ENCODE results near the gene PEDS1.
A peak's percentile ranks its signal among the peaks of the same experiment; 100 is the strongest.
"Not testable (repeated sequence)": the region's sequence is repeated elsewhere in the genome, so short reads cannot be mapped to it uniquely, and the experiment has no call there.

The PEDS1 gene

GRCh38 chr20:50152394-50153152, 950 bp downstream of the PEDS1 start:
- no peak for DNase-seq

- no peak for DNase-seq
Observed at GRCh38 chr20:50151034-50151743, 2.3 kb downstream of the PEDS1 start.

- DNase-seq: no peak
Observed at GRCh38 chr20:50149481-50150254, 3.9 kb downstream of the PEDS1 start.

DNA sequence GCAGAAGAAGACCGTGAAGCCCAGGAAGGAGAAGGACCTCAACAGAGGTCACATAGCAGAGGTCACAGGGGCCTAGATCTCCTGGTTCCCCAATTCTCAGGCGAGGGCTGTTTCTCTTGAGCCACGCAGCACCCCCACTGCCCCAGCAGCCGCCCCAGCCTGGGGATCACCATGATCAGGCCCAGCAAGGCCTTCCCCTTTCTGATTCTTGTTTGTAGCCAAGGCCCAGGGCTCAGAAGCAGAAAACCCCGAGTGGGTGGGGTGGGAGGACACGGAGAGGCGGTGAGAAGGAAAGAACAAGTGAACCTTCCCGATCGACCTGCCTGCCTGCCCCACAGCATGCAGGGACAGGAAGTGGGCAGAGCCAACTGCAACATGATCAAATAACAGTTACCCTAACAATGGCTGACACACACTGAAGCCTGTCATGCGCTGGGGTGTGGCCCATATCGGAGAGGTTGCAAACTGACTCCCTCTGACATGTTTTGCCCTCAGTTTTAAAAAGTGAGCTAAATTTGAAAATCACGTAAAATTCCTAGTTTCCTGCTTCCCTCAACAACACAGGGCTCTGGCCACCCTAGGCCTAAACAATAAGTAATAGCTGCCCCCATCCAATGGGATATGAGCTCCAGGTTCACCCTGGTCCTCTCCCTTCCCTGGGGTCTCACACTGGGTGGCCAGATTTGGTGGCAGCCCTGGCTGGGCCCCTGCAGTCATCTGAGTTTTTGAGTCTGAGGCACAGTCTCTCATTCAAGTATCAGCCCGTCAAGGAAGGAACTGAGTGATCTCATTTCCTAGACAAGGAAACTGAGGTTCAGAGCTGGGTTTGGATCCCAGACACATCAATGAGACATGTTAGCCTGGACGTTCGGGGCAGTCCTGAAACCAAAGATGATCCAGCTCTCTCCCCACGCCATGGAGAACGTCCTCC, 6.5 kb downstream of the PEDS1 start:
- no peak for DNase-seq

DNA sequence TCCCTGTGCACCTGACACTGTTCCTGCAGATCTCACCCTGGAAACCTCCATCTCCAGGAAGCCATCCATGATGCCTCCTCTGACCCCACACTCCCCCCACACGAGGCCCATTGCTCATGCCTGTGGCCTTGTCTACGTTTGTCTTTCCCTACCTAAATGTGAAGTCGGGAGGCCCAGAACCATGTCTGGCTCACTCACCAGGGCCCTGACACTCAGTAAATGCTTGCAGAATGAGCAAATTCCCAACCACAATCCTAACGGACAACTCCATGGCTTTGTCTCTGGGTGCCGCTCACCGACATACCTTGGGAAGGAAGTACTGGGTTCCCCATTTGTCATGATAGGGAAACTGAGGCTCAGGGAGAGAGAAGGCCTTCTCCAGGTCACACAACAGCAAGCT, 7.3 kb downstream of the PEDS1 start:
- DNase-seq: no peak

DNA sequence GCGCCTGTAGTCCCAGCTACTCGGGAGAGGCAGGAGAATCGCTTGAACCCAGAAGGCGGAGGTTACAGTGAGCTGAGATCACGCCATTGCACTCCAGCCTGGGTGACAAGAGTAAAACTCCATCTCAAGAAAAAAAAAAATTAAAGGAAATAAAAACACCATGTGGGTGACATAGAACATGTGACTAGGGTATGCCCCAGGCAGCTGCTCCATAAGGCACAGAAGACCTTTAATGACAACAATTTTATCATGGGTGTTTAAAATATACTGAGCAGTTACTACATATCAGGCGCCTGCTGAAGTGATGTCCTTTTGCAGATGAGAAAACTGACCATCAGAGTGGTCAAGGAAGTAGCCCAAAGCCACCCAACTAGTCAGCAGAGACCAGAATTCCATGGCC, 8.0 kb downstream of the PEDS1 start:
- no peak for DNase-seq

DNA sequence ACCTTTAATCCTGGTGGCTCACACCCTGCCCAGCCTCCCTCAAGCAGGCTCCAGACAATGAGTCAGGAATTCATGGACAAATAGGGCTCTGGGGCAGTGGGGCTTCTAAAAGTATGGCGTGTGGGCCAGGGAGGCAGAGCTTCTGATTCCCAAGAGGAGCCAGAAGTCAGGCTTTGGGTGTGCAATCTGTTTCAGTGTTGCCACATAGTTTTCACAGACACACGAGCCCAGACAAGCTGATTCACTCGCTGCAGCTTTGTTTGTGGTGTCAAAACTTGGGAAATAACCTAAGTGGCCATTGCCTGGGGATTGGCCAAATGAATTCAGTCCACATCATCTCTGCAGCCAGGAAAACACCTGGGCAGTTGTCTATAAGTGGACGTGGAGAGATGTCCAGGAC, 9.2 kb downstream of the PEDS1 start:
- no peak for DNase-seq

- DNase-seq: no peak
Observed at GRCh38 chr20:50142812-50143211, 10.7 kb downstream of the PEDS1 start.

DNA sequence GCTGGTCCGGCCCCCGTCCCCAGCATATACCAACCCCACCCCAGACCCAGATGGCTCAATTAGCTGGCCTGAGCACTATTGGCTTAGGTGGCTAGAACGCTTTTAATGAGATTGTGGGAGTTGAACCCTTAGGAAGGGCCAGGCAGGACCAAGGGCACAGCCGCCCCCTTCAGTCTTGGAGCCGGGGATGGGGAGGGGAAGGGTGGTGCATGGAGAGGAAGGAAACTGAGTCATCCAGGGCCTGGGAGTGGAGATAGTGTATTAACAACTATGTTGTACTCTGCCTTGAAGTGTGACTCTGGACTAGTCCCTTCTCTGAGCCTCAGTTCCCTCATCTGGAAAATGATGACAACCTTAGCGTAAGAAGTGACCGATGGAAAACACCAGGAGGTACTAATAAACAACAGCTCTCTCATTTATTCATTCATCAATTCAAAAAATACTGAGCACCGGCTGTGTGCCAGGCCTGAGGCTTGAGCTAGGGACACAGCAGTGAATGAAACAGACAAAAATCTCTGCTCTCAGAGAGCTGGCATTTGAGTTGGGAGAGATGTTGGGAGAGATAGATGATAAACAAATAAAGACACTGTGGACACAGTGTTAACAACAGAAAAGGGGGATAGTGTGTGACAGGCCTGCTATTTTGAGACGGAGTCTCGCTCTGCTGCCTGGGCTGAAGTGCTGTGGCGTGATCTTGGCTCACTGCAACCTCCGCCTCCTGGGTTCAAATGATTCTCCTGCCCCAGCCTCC, 11.5 kb downstream of the PEDS1 start:
- DNase-seq: peak; percentile 77

DNA sequence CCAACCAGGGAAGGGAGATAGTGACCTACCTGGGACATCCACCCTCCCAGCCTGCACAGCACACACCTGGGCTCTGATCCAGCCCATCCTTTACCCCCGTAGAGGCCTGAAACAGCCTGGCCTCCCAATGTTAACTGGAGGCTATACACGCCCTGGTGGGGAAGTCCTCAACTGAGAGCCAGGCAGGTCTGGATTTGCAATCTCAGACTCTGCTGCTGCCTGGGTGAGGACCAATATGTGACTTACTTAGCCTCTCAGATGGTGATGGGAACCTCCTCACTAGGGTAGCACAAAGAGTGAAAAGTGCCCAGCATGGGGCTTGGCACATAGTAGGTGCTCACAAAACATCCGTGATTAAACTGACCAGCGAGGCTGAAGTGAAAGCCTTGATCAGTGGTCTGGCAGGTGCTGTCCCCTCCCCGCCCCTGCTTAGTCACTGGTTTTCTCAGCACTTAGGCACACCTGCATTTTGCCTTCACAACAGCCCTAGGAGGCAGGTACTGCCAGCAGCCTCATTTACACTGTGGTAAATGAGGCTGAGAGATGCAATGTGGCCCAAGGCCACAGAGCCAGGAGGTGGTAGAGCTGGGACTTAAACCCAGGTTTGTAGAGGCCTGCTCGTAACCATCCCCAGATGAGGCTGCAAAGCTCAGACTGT, 12.4 kb downstream of the PEDS1 start:
- DNase-seq: no peak

DNA sequence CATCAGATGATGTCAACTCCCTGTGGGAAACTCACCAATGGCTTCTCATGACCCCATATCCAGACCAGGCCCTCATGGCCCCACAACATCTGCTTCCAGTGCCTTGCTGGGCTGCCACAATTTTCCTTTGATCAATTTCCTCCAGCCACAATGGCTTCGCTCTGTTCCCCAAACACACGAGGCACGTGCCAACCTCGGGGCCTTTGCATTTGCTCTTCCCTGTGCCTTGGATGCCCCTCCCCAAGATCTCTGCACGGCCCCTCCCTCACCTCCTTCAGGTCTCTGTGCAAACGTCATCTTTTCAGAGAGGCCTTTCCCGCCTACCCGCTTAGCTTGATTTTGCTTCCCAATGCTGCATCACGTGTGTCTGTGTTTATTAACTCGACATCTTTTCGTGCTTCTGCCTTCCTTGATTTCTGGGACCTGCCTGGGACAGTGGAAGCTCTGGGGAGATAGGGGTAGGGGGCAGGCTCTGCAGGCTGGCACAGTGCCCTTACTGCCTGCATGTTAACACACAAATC, 13.1 kb downstream of the PEDS1 start:
- DNase-seq: no peak

DNA sequence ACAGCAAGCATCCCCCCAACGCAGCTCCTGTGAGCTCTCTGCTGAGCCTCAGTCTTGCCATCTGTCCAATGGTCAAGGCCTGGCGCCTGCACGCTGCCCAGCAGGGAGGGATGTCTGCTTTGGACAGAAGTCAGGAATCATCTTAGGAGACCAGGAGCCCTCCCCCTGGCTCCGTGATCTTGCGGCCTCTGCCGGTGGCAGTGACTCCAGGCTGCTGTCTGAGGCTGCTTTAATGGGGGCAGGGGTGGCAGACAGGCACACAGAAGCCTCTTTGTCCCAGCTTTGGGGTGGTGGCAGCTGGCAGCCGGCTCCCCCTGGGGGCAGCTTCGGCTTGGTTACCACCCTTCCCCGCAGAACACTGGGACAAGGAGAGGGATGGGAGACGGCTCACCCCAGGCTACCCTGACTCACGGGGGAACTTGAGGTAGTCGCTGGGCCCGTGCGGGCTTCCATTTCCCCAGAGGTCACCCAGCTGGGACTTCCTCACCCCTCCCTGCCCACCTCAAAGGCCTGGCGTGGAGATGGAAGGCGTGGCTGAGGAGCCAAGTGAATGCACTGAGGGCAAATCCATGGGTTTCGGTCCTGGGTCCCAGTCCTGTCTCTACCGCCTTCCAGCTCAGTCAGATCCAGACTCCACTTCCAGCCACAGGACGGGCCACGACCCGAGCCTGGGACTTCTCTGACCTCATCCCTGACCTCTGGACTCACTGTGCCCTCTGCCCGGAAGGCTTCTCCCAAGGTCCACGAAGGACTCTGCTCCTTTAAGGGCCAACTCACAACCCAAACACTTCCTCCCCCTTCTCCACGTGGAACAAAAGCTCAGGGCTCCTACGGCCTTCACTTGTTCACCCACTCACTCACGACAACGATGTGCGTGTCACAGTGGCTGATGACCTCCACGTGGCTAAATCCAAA, 14.8 kb downstream of the PEDS1 start:
- DNase-seq: peak; percentile 18

GRCh38 chr20:50138120-50138478, 15.4 kb downstream of the PEDS1 start:
- DNase-seq: no peak

DNA sequence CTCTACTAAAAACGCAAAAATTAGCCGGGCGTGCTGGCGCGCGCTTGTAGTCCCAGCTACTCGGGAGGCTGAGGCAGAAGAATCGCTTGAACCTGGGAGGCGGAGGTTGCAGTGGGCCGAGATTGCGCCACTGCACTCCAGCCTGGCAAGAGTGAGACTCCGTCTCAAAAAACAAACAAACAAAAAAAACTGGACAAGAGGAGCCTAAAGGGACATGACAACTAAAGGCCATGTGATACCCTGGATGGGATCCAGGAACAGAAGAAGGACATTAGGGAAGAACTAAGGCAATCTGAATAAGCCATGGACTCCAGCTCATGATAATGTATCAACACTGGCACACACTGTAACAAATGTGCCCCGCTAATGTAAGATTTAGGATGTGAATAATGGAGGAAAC, 15.8 kb downstream of the PEDS1 start:
- not testable (repeated sequence) for DNase-seq

DNA sequence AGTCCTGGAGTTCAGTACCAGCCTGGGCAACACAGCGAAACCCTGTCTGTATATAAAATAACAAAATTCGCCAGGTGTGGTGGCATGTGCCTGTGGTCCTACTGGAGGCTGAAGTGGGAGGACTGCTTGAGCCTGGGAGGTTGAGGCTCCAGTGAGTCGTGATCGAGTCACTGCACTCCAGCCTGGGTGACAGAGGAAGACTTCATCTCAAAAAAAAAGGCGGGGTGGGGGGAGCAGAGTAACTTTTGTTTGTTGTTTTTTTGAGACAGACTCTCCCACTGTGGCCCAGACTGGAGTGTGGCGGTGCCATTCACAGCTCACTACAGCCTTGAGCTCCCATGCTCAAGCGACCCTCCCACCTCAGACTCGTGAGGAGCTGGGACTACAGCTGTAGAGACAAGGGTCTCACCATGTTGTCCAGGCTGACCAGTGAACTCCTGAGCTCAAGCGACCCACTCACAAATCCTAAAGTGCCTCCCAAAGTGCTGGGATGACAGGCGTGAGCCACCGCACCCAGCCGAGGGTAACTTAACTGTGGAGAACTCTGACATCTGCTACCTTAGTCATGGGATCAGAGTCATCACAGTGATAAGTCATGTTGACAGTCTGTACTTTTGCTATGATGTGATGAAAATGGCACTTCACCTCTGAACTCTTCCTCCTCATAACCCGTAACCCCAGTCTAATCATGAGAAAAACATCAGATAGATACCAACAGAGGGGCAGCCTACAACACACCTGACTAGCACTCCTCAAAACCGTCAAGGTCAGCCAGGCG, 16.5 kb downstream of the PEDS1 start:
- DNase-seq: no peak

GRCh38 chr20:50135157-50135556, 18.4 kb downstream of the PEDS1 start:
- not testable (repeated sequence) for DNase-seq

GRCh38 chr20:50133474-50134217, 19.9 kb downstream of the PEDS1 start:
- no peak for DNase-seq

DNA sequence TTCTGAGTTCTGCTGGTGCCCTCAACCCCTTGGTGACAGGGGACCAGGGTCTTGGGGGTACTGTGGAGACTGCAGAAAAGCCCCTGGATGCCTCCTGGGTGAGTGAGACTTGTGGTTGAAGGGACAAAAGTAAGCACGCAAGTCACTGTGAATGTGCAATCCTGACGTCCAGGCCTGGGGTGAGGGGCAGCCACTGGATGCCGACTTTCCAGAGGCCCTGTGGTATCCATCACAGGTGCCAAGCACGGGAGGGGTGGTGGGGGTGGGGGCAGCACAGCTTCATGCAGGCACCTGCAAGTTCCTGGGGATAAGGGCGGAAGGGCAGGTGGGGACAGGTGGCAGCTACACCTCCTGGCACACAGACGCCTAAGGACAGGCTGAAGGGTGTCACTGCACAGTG, 20.5 kb downstream of the PEDS1 start:
- no peak for DNase-seq

Data from NCI-H82 (cell line).